ENCODE data around the gene TBX20. TPM values are rescaled to one million over a fixed set of nuclear protein-coding genes. Genes with fewer than 3 reads are reported as not detected.
A peak's percentile ranks its signal among the peaks of the same experiment; 100 is the strongest.
"Not testable (repeated sequence)": the region's sequence is repeated elsewhere in the genome, so short reads cannot be mapped to it uniquely, and the experiment has no call there.

Gene TBX20
- total and polyA plus RNA-seq, 3 experiments from 2014 or later, result not detected

DNA sequence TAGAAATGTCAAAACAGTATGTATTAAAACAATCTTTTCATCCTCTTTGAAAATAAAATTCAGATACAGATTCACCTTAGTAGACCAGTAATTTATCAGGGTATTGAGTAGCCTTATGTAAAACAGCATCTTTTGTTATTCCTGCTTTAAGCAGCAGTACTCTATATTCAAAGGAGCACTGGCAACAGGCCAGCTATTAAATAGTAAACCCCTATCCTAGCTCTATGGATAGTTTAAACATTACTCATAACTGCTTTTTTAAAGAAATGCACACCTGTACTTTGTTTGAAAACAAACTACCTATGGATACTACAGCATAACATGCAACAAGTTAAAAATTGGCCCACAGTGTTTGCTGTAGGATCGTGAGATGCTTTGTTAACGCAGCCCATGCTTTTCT, 53.7 kb downstream of the TBX20 start:
- H3K27ac Mint-ChIP-seq; POLR2A ChIA-PET; H3K27ac ChIP-seq (ENCODE audit: low read depth, low read length); CTCF ChIA-PET; H3K4me3 Mint-ChIP-seq; H3K27me3 ChIP-seq (ENCODE audit: insufficient read depth, low read length, poor library complexity, severe bottlenecking); H3K9me3 ChIP-seq (ENCODE audit: low read length); H3K4me1 ChIP-seq (ENCODE audit: insufficient read depth, low read length); H3K36me3 ChIP-seq (ENCODE audit: insufficient read depth, low read length); H3K4me3 ChIP-seq (ENCODE audit: low read length); H3K9me3 Mint-ChIP-seq; H3K4me1 Mint-ChIP-seq; H3K36me3 Mint-ChIP-seq; DNase-seq: not testable (repeated sequence)
- H3K27me3 Mint-ChIP-seq, result peaks cover 3 to 17% of the 10 kb centered on the region in 2 donors

- H3K9me3 ChIP-seq (ENCODE audit: low read length); H3K4me3 Mint-ChIP-seq; H3K27ac ChIP-seq (ENCODE audit: low read depth, low read length); H3K36me3 Mint-ChIP-seq; H3K36me3 ChIP-seq (ENCODE audit: insufficient read depth, low read length); H3K9me3 Mint-ChIP-seq; H3K4me1 Mint-ChIP-seq; CTCF ChIA-PET; DNase-seq; H3K27me3 ChIP-seq (ENCODE audit: insufficient read depth, low read length, poor library complexity, severe bottlenecking); H3K27ac Mint-ChIP-seq; H3K4me1 ChIP-seq (ENCODE audit: insufficient read depth, low read length); H3K4me3 ChIP-seq (ENCODE audit: low read length); POLR2A ChIA-PET: not testable (repeated sequence)
- peaks cover 2 to 17% of the 10 kb centered on the region in 2 donors for H3K27me3 Mint-ChIP-seq
Observed at GRCh38 chr7:35198370-35199140, 55.3 kb downstream of the TBX20 start.

- H3K27me3 ChIP-seq (ENCODE audit: insufficient read depth, low read length, poor library complexity, severe bottlenecking); H3K36me3 ChIP-seq (ENCODE audit: insufficient read depth, low read length); H3K36me3 Mint-ChIP-seq; H3K4me1 ChIP-seq (ENCODE audit: insufficient read depth, low read length); H3K4me3 Mint-ChIP-seq; POLR2A ChIA-PET; H3K27ac Mint-ChIP-seq; CTCF ChIA-PET; H3K9me3 ChIP-seq (ENCODE audit: low read length); DNase-seq; H3K9me3 Mint-ChIP-seq; H3K4me1 Mint-ChIP-seq; H3K27ac ChIP-seq (ENCODE audit: low read depth, low read length); H3K4me3 ChIP-seq (ENCODE audit: low read length): not testable (repeated sequence)
- H3K27me3 Mint-ChIP-seq, result peaks cover 8 to 14% of the 10 kb centered on the region in 2 donors
Observed at GRCh38 chr7:35191571-35191970, 62.3 kb downstream of the TBX20 start.

GRCh38 chr7:35190146-35190773, 63.6 kb downstream of the TBX20 start:
- H3K4me3 Mint-ChIP-seq; H3K9me3 ChIP-seq (ENCODE audit: low read length); H3K4me1 ChIP-seq (ENCODE audit: insufficient read depth, low read length); H3K36me3 ChIP-seq (ENCODE audit: insufficient read depth, low read length); POLR2A ChIA-PET; H3K36me3 Mint-ChIP-seq; DNase-seq; H3K9me3 Mint-ChIP-seq; H3K4me3 ChIP-seq (ENCODE audit: low read length); H3K27me3 ChIP-seq (ENCODE audit: insufficient read depth, low read length, poor library complexity, severe bottlenecking); H3K27ac ChIP-seq (ENCODE audit: low read depth, low read length); CTCF ChIA-PET; H3K27ac Mint-ChIP-seq: not testable (repeated sequence)
- Mint-ChIP-seq H3K27me3 (peaks cover 12 to 18% of the 10 kb centered on the region in 2 donors), H3K4me1 (peaks cover 6 to 19% (median 8%) of the 10 kb centered on the region in 3 donors)

DNA sequence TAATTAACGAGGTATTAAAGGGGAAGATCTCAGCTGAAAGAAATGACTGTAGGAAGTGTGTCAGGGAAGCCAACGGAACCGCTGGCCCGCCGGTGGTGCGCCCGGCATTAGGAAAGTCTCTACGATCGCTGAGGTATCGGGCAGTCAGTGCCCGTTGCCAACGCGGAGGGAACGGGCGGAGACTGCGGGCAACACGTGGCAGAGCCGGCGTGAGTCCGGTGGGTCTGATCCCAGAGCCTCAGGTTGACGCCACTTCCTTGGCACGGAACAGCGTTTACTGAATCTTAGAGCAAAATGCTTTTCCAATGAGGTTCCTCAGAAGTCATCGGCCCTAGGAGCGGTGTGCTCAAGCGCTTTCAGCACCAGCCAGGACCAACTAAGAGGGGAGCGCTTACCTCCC, 67.1 kb downstream of the TBX20 start:
- H3K27ac ChIP-seq (ENCODE audit: low read depth, low read length); H3K9me3 ChIP-seq (ENCODE audit: low read length); H3K36me3 Mint-ChIP-seq; H3K4me1 ChIP-seq (ENCODE audit: insufficient read depth, low read length); POLR2A ChIA-PET; CTCF ChIA-PET; H3K4me3 ChIP-seq (ENCODE audit: low read length); H3K36me3 ChIP-seq (ENCODE audit: insufficient read depth, low read length); H3K9me3 Mint-ChIP-seq; H3K27ac Mint-ChIP-seq; DNase-seq; H3K27me3 ChIP-seq (ENCODE audit: insufficient read depth, low read length, poor library complexity, severe bottlenecking): not testable (repeated sequence)
- H3K4me1 Mint-ChIP-seq, result peaks cover 6 to 20% (median 8%) of the 10 kb centered on the region in 3 donors
- peak overlapping the region in 6 of 7 donors; percentile 9 to 75 (median 57) for H3K4me3 Mint-ChIP-seq
- peaks cover 15 to 24% of the 10 kb centered on the region in 2 donors for H3K27me3 Mint-ChIP-seq

- ChIA-PET POLR2A (no interaction called here), CTCF (no interaction called here)
- Histone ChIP-seq H3K4me3 (ENCODE audit: low read length) (no peak overlapping the region), H3K27me3 (ENCODE audit: insufficient read depth, low read length, poor library complexity, severe bottlenecking) (no peaks in the 10 kb centered on the region), H3K4me1 (ENCODE audit: insufficient read depth, low read length) (no peaks in the 10 kb centered on the region), H3K9me3 (ENCODE audit: low read length) (no peaks in the 10 kb centered on the region), H3K27ac (ENCODE audit: low read depth, low read length) (no peak overlapping the region), H3K36me3 (ENCODE audit: insufficient read depth, low read length) (no peaks in the 10 kb centered on the region)
- H3K4me1 Mint-ChIP-seq, result peaks cover 6 to 20% (median 8%) of the 10 kb centered on the region in 3 donors
- no peak overlapping the region for H3K27ac Mint-ChIP-seq
- DNase-seq, result no peak
- H3K9me3 Mint-ChIP-seq, result no peaks in the 10 kb centered on the region
- H3K4me3 Mint-ChIP-seq, result peak overlapping the region; percentile 9 to 75 (median 53)
- no peaks in the 10 kb centered on the region for H3K36me3 Mint-ChIP-seq
- peaks cover 14 to 24% of the 10 kb centered on the region in 2 donors for H3K27me3 Mint-ChIP-seq
Observed at GRCh38 chr7:35185908-35186731, 67.8 kb downstream of the TBX20 start.

DNA sequence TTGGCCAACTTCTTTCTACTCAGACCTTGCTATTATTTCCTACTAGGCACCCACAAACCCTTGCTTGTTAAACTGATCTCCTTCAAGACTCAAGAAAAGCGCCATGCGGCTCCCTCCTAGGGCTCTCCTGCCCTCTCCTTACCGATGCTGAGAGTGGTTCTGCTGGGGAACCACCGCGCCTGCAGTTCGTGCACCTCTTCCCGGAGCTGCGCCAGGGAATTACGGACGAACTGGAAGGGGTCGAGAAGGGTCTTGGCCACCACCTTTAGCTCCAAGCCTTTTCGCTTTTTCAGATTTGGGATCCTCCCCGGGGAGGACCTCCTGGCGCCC, 68.4 kb downstream of the TBX20 start:
- H3K9me3 ChIP-seq (ENCODE audit: low read length); POLR2A ChIA-PET; H3K27me3 ChIP-seq (ENCODE audit: insufficient read depth, low read length, poor library complexity, severe bottlenecking); H3K4me3 ChIP-seq (ENCODE audit: low read length); H3K36me3 Mint-ChIP-seq; H3K27ac ChIP-seq (ENCODE audit: low read depth, low read length); H3K4me1 ChIP-seq (ENCODE audit: insufficient read depth, low read length); DNase-seq; CTCF ChIA-PET; H3K9me3 Mint-ChIP-seq; H3K36me3 ChIP-seq (ENCODE audit: insufficient read depth, low read length); H3K27ac Mint-ChIP-seq: not testable (repeated sequence)
- Mint-ChIP-seq H3K27me3 (peaks cover 14 to 24% of the 10 kb centered on the region in 2 donors), H3K4me3 (peak overlapping the region in 2 of 7 donors; percentile 2 to 10), H3K4me1 (peaks cover 6 to 20% (median 8%) of the 10 kb centered on the region in 3 donors)

DNA sequence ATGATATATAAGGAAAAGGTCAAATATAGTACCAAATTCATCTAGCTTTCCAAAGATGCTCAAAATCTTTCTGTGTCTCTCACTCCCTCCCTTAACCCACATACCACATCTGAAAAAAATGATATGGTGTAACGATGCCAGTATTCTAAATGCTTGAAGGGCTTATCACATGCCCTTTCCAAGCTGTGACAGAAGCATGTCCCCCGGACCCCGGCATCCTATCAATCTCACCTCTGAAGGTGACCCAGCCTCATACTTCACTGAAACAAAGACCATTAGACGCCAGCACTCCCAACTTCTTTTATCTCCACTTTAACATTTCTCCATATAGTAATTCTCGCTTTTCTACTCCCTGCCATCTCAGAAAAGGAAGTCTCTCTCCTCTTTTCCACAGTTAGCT, 68.9 kb downstream of the TBX20 start:
- Mint-ChIP-seq H3K27me3 (peaks cover 14 to 24% of the 10 kb centered on the region in 2 donors), H3K4me3 (peak overlapping the region in 2 of 7 donors; percentile 16 to 32), H3K4me1 (peaks cover 6 to 20% (median 8%) of the 10 kb centered on the region in 3 donors)
- H3K36me3 ChIP-seq (ENCODE audit: insufficient read depth, low read length); H3K9me3 Mint-ChIP-seq; H3K4me3 ChIP-seq (ENCODE audit: low read length); POLR2A ChIA-PET; H3K27ac ChIP-seq (ENCODE audit: low read depth, low read length); H3K4me1 ChIP-seq (ENCODE audit: insufficient read depth, low read length); H3K27ac Mint-ChIP-seq; H3K9me3 ChIP-seq (ENCODE audit: low read length); H3K27me3 ChIP-seq (ENCODE audit: insufficient read depth, low read length, poor library complexity, severe bottlenecking); CTCF ChIA-PET; DNase-seq; H3K36me3 Mint-ChIP-seq: not testable (repeated sequence)
